ENCODE results near the gene ALG2. TPM values are rescaled to one million over a fixed set of nuclear protein-coding genes. Genes with fewer than 3 reads are reported as not detected.
A peak's percentile ranks its signal among the peaks of the same experiment; 100 is the strongest.
"Not testable (repeated sequence)": the region's sequence is repeated elsewhere in the genome, so short reads cannot be mapped to it uniquely, and the experiment has no call there.

The ALG2 gene
- total RNA-seq, 1 donor from 2014 or later: 17.5 TPM

DNA sequence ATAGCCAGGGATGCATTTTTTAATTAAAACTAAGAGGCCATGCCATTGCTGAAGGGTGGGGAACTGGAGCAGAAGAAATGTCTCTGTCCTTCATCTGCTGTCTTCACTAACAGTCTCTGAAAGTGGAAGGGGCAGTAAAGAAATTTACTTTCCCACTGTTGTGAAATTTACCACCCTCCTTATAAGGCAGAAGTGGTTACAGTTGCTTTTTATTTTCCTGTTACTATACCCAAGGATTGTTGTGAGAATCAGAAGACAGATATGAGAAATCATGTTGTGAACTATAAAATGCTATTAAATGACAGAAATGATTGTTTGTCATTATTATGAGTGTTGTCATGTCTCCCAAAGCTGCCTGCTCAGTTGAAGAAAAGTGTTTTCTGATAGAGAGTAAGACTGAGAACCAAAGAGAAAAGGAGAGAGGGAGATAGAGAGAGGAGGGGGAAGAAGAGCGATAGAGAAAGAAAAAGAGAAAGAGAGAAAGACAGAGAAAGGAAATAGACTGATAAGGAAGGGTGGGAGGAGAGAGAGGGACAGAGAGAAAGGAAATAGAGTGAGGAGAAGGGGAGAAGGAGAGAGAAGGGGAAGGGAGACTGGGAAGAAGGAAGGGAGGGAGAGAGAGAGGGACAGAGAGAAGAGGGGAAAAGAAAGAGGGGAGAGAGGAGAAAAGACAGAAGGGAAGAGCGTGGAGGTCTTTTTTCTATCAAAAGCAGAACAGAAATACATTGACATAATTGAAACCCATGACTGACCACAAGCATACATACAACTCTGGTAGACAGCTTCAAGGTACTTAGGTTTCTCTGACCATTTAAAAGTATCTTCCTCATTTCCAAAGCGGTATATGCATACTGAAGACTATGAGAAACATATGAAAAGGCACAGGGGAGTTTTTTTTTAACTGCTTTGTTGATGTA lies 22.9 kb upstream of the ALG2 start:
- no peak overlapping the region for H3K4me3 Mint-ChIP-seq
- no peak for DNase-seq (ENCODE audit: low read depth, low spot score)
- H3K4me1 Mint-ChIP-seq: peaks cover 5% of the 10 kb centered on the region
- peaks cover 2% of the 10 kb centered on the region for H3K36me3 Mint-ChIP-seq (ENCODE audit: low read depth)
- H3K9me3 Mint-ChIP-seq: no peaks in the 10 kb centered on the region
- H3K27me3 Mint-ChIP-seq (ENCODE audit: low read depth): no peaks in the 10 kb centered on the region
- no peak overlapping the region for H3K27ac Mint-ChIP-seq (ENCODE audit: unreplicated experiment)
- TF ChIP-seq, protein P1, sequence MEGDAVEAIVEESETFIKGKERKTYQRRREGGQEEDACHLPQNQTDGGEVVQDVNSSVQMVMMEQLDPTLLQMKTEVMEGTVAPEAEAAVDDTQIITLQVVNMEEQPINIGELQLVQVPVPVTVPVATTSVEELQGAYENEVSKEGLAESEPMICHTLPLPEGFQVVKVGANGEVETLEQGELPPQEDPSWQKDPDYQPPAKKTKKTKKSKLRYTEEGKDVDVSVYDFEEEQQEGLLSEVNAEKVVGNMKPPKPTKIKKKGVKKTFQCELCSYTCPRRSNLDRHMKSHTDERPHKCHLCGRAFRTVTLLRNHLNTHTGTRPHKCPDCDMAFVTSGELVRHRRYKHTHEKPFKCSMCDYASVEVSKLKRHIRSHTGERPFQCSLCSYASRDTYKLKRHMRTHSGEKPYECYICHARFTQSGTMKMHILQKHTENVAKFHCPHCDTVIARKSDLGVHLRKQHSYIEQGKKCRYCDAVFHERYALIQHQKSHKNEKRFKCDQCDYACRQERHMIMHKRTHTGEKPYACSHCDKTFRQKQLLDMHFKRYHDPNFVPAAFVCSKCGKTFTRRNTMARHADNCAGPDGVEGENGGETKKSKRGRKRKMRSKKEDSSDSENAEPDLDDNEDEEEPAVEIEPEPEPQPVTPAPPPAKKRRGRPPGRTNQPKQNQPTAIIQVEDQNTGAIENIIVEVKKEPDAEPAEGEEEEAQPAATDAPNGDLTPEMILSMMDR (conservative IDR thresholded peaks at IDR 0.05): no peak

GRCh38 chr9:99241106-99241505 lies 19.4 kb upstream of the ALG2 start:
- peaks cover 2% of the 10 kb centered on the region for H3K36me3 Mint-ChIP-seq (ENCODE audit: low read depth)
- DNase-seq (ENCODE audit: low read depth, low spot score): no peak
- H3K4me3 Mint-ChIP-seq: no peak overlapping the region
- H3K9me3 Mint-ChIP-seq: no peaks in the 10 kb centered on the region
- no peak overlapping the region for H3K27ac Mint-ChIP-seq (ENCODE audit: unreplicated experiment)
- H3K4me1 Mint-ChIP-seq: peaks cover 5% of the 10 kb centered on the region
- H3K27me3 Mint-ChIP-seq (ENCODE audit: low read depth): no peaks in the 10 kb centered on the region
- TF ChIP-seq, protein P1 (conservative IDR thresholded peaks at IDR 0.05): peak; percentile 21

- no peak overlapping the region for H3K4me3 Mint-ChIP-seq
- TF ChIP-seq, protein P1 (conservative IDR thresholded peaks at IDR 0.05): no peak
- peaks cover 5% of the 10 kb centered on the region for H3K4me1 Mint-ChIP-seq
- DNase-seq (ENCODE audit: low read depth, low spot score): no peak
- H3K9me3 Mint-ChIP-seq: no peaks in the 10 kb centered on the region
- H3K27me3 Mint-ChIP-seq (ENCODE audit: low read depth): no peaks in the 10 kb centered on the region
- peak overlapping the region; percentile 57 for H3K27ac Mint-ChIP-seq (ENCODE audit: unreplicated experiment)
- peaks cover 2% of the 10 kb centered on the region for H3K36me3 Mint-ChIP-seq (ENCODE audit: low read depth)
Measured at GRCh38 chr9:99239341-99240060, 17.8 kb upstream of the ALG2 start.

DNA sequence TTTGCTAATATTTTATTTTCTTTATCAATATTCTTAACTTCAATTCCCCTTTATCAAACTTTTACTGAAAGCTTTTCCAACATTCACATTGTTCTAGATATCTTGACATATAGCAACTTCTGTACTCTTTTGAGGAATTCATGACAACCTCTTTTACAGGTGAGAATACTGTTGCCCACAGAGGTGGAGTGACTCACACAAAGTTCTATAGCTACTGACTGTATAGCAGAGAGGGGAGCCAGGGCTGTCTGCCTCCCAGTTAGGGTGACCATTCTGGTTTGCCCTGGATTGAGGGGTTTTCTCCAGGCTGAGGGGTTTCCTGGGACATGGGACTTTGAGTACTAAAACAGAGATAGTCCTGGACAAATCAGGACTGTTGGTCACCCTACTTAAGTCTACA lies 16.6 kb upstream of the ALG2 start:
- no peaks in the 10 kb centered on the region for H3K9me3 Mint-ChIP-seq
- peaks cover 5% of the 10 kb centered on the region for H3K4me1 Mint-ChIP-seq
- H3K36me3 Mint-ChIP-seq (ENCODE audit: low read depth): no peaks in the 10 kb centered on the region
- H3K4me3 Mint-ChIP-seq: no peak overlapping the region
- H3K27ac Mint-ChIP-seq (ENCODE audit: unreplicated experiment): no peak overlapping the region
- TF ChIP-seq, protein P1 (conservative IDR thresholded peaks at IDR 0.05): no peak
- H3K27me3 Mint-ChIP-seq (ENCODE audit: low read depth): no peaks in the 10 kb centered on the region
- DNase-seq (ENCODE audit: low read depth, low spot score): no peak

- H3K27ac Mint-ChIP-seq (ENCODE audit: unreplicated experiment): peak overlapping the region; percentile 44
- H3K36me3 Mint-ChIP-seq (ENCODE audit: low read depth); H3K4me3 Mint-ChIP-seq; DNase-seq (ENCODE audit: low read depth, low spot score); H3K9me3 Mint-ChIP-seq; H3K4me1 Mint-ChIP-seq; H3K27me3 Mint-ChIP-seq (ENCODE audit: low read depth): not testable (repeated sequence)
Measured at GRCh38 chr9:99237849-99238248, 16.1 kb upstream of the ALG2 start.

DNA sequence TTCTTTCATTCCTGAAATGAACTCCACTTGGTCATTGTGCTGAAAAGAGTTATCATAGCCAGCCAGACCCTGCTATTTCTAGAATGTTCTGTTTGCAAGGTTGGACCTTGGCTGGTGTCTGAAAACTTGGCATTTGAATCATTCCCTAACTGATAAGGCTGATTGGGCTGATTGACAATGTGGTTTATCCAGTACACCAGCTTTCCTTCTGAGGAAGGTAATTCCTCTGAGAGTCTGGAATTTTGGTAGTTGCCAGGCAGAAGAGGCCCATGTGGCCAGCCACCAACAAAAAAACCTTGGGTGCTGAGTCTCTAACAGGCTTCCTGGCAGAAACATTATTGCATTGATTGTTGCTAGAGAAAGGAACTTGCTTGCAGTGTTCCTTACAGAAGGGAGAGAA lies 15.6 kb upstream of the ALG2 start:
- no peak overlapping the region for H3K4me3 Mint-ChIP-seq
- H3K4me1 Mint-ChIP-seq: peaks cover 5% of the 10 kb centered on the region
- H3K27me3 Mint-ChIP-seq (ENCODE audit: low read depth): no peaks in the 10 kb centered on the region
- DNase-seq (ENCODE audit: low read depth, low spot score): no peak
- H3K9me3 Mint-ChIP-seq: no peaks in the 10 kb centered on the region
- H3K36me3 Mint-ChIP-seq (ENCODE audit: low read depth): no peaks in the 10 kb centered on the region
- TF ChIP-seq, protein P1 (conservative IDR thresholded peaks at IDR 0.05): no peak
- no peak overlapping the region for H3K27ac Mint-ChIP-seq (ENCODE audit: unreplicated experiment)

Data from neural crest cell (in vitro differentiated cells).